ENCODE measurements around the gene SH3GL1. TPM values are rescaled to one million over a fixed set of nuclear protein-coding genes. Genes with fewer than 3 reads are reported as not detected.

Gene SH3GL1
- polyA plus RNA-seq, 2 of the 4 experiments (the other 2 are of a cell fraction) = 20.1 to 34.7 TPM

GRCh38 chr19:4402171-4403004 lies 2.0 kb upstream of the SH3GL1 start, which contains the start of gene CHAF1A (continued):
- no peak for TF ChIP-seq CTCF (IDR thresholded peaks at IDR 0.05)
- no peak for TF ChIP-seq MAFK (IDR thresholded peaks at IDR 0.05; ENCODE audit: partially characterized antibody)
- TF ChIP-seq HMGXB4 (CRISPR knock-in tag; IDR thresholded peaks at IDR 0.05; ENCODE audit: borderline replicate concordance) = no peak
- TF ChIP-seq REST (IDR thresholded peaks at IDR 0.05) = peak; percentile 100
- no peak for TF ChIP-seq CBX8 (IDR thresholded peaks at IDR 0.05)
- no peak for TF ChIP-seq HEYL (CRISPR knock-in tag; IDR thresholded peaks at IDR 0.05)
- no peak; the same call in 1 of the 2 replicates for TF ChIP-seq KDM1A (IDR thresholded peaks at IDR 0.05; ENCODE audit: low read depth)
- TF ChIP-seq HES2 (IDR thresholded peaks at IDR 0.05) = no peak
- TF ChIP-seq NR3C1 (IDR thresholded peaks at IDR 0.05) = no peak
- peak; percentile 56; the same call in 1 of the 2 replicates for TF ChIP-seq GATA3 (IDR thresholded peaks at IDR 0.05; ENCODE audit: borderline replicate concordance)
- TF ChIP-seq FOSL2 (IDR thresholded peaks at IDR 0.05) = no peak
- no peak for TF ChIP-seq FOSL2 (CRISPR knock-in tag; IDR thresholded peaks at IDR 0.05)
- no peak for TF ChIP-seq BHLHE40 (IDR thresholded peaks at IDR 0.05; ENCODE audit: low read depth, low read length)
- no peak for TF ChIP-seq EP300 (IDR thresholded peaks at IDR 0.05)
- no peak for TF ChIP-seq SREBF2 (IDR thresholded peaks at IDR 0.05)
- TF ChIP-seq CBX2 (IDR thresholded peaks at IDR 0.05; ENCODE audit: borderline replicate concordance, low read depth) = no peak
- TF ChIP-seq ZSCAN20 (CRISPR knock-in tag; IDR thresholded peaks at IDR 0.05) = no peak
- no peak for TF ChIP-seq RNF2 (IDR thresholded peaks at IDR 0.05; ENCODE audit: borderline replicate concordance, low read depth)
- no peak for TF ChIP-seq EHMT2 (IDR thresholded peaks at IDR 0.05; ENCODE audit: low read depth)
- TF ChIP-seq E2F6 (IDR thresholded peaks at IDR 0.05; ENCODE audit: borderline replicate concordance, low read depth) = 0 out of 2 replicates have a peak, but pooled peaks have one; percentile 71
- TF ChIP-seq NFE2L2 (conservative IDR thresholded peaks at IDR 0.05; ENCODE audit: low read length) = no peak
- no peak for TF ChIP-seq HOXB13 (CRISPR knock-in tag; IDR thresholded peaks at IDR 0.05; ENCODE audit: low read depth)
- TF ChIP-seq RAD21 (conservative IDR thresholded peaks at IDR 0.05 in 1 of 2, IDR thresholded peaks at IDR 0.05 in 1 of 2) = no peak
